Osteoblast (primary cell): ENCODE measurements around the gene GRM7. TPM values are rescaled to one million over a fixed set of nuclear protein-coding genes. Genes with fewer than 3 reads are reported as not detected.

Experiments
- DNase-seq: peaks from one replicate; pipeline ENCODE4 v3.0.0; 2011; ENCODE audit warnings: low spot score, mixed read lengths; ENCODE audit not compliant: insufficient read length; ENCODE audit errors: missing footprints
- H2AFZ ChIP-seq: 2 replicates; pipeline ENCODE4 v1.6.0; 2011; ENCODE audit warnings: mild to moderate bottlenecking, low read length
- H3K27ac ChIP-seq: 2 replicates; pipeline ENCODE4 v1.5.1; 2011; ENCODE audit warnings: mild to moderate bottlenecking, low read depth, low read length, moderate library complexity
- H3K27me3 ChIP-seq: 2 replicates; pipeline ENCODE4 v1.6.0; 2012; ENCODE audit warnings: mild to moderate bottlenecking, control low read depth, inconsistent platforms, low read length, moderate library complexity; ENCODE audit not compliant: insufficient read depth
- H3K36me3 ChIP-seq: 2 replicates; pipeline ENCODE4 v1.5.1; 2011; ENCODE audit warnings: mild to moderate bottlenecking, low read length, control low read depth, moderate library complexity; ENCODE audit not compliant: insufficient read depth
- H3K4me1 ChIP-seq: 2 replicates; pipeline ENCODE4 v1.5.1; 2011; ENCODE audit warnings: mild to moderate bottlenecking, low read length, control low read depth, moderate library complexity; ENCODE audit not compliant: insufficient read depth
- H3K4me2 ChIP-seq: 2 replicates; pipeline ENCODE4 v1.6.0; 2011; ENCODE audit warnings: mild to moderate bottlenecking, low read length; ENCODE audit not compliant: insufficient read depth
- H3K4me3 ChIP-seq: fragments of 200-600 bp; sonication (generic); 3 replicates; pipeline ENCODE4 v1.5.1; 2012; ENCODE audit warnings: mild to moderate bottlenecking, low read length, inconsistent platforms; ENCODE audit not compliant: insufficient read depth
- H3K79me2 ChIP-seq: 2 replicates; pipeline ENCODE4 v1.6.0; 2012; ENCODE audit warnings: mild to moderate bottlenecking, low read length, control low read depth, inconsistent platforms; ENCODE audit not compliant: insufficient read depth
- H3K9me3 ChIP-seq: 2 replicates; pipeline ENCODE4 v1.5.1; 2011; ENCODE audit warnings: low read depth, low read length, control low read depth
- H4K20me1 ChIP-seq: 2 replicates; pipeline ENCODE4 v1.6.0; 2012; ENCODE audit warnings: mild to moderate bottlenecking, low read length, control low read depth; ENCODE audit not compliant: insufficient read depth
- CTCF ChIP-seq: IDR thresholded peaks from 2 replicates; pipeline ENCODE4 v1.5.1; 2011; ENCODE audit warnings: mild to moderate bottlenecking, low read depth, low read length, moderate library complexity; ENCODE audit errors: extremely low read depth
- total RNA-seq: library from RNA; depleted of rRNA; stranded (reverse); fragments of >200 nt; gene quantifications from 2 replicates; pipeline ENCODE4 v1.2.3, GENCODE V29; 2012

Gene GRM7
- total RNA-seq, 1 donor: not detected

DNA sequence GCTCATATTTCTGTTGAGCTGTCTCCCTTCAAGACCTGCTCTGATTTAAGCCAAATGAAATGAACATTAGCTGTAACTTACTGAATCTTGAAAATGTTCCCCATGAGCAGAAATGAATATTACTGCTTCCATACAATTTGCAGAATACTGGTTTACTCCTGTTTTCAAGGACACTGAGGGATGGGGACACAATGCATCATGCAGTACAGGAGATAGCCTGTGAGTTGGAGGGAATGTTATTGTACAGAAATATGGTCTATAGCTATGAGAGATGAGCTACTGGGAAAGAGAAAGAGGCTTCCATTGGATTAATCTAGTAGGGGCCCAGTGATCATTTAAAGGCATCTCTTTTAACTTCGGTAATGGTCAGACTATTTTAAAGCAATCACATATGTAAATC, 798.2 kb downstream of the GRM7 start:
- H3K79me2 ChIP-seq: no peaks in the 10 kb centered on the region
- no peak overlapping the region for H2AFZ ChIP-seq
- H3K4me1 ChIP-seq: no peaks in the 10 kb centered on the region
- peaks cover 1% of the 10 kb centered on the region for H3K9me3 ChIP-seq
- DNase-seq: no peak
- H3K4me3 ChIP-seq: no peak overlapping the region
- H3K27me3 ChIP-seq: no peaks in the 10 kb centered on the region
- H4K20me1 ChIP-seq: no peaks in the 10 kb centered on the region
- no peak overlapping the region for H3K27ac ChIP-seq
- TF ChIP-seq CTCF: no peak
- H3K4me2 ChIP-seq: no peak overlapping the region
- H3K36me3 ChIP-seq: no peaks in the 10 kb centered on the region

DNA sequence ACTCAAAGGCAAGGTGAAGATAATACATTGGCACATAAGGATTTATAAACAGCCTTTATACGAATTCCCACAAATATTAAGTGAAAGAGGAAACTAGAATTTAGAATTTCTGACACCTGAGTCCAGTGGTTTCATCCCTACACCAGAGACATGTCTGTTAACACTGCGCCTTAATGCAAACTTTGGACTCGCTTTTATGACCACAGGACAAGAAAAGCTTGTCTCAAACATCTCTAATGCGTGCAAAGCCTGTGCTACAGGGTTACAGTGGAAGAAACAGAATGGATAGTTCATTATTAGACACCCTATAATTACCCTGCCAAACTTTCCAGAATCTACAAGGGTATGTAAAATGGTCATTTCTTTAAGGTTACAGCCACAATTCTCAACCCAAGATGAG, 802.9 kb downstream of the GRM7 start:
- H3K27ac ChIP-seq: no peak overlapping the region
- H3K4me2 ChIP-seq: no peak overlapping the region
- no peak overlapping the region for H2AFZ ChIP-seq
- no peaks in the 10 kb centered on the region for H4K20me1 ChIP-seq
- H3K27me3 ChIP-seq: no peaks in the 10 kb centered on the region
- H3K36me3 ChIP-seq: no peaks in the 10 kb centered on the region
- no peak for TF ChIP-seq CTCF
- no peaks in the 10 kb centered on the region for H3K4me1 ChIP-seq
- no peak for DNase-seq
- no peaks in the 10 kb centered on the region for H3K79me2 ChIP-seq
- no peak overlapping the region for H3K4me3 ChIP-seq
- peaks cover 3% of the 10 kb centered on the region for H3K9me3 ChIP-seq

GRCh38 chr3:7667774-7668173, 806.9 kb downstream of the GRM7 start:
- TF ChIP-seq CTCF: no peak
- Histone ChIP-seq H3K4me2 (no peak overlapping the region), H4K20me1 (no peaks in the 10 kb centered on the region), H3K4me3 (no peak overlapping the region), H3K9me3 (peaks cover 3% of the 10 kb centered on the region), H2AFZ (no peak overlapping the region), H3K27ac (no peak overlapping the region), H3K27me3 (no peaks in the 10 kb centered on the region), H3K36me3 (no peaks in the 10 kb centered on the region), H3K4me1 (no peaks in the 10 kb centered on the region), H3K79me2 (no peaks in the 10 kb centered on the region)
- no peak for DNase-seq

DNA sequence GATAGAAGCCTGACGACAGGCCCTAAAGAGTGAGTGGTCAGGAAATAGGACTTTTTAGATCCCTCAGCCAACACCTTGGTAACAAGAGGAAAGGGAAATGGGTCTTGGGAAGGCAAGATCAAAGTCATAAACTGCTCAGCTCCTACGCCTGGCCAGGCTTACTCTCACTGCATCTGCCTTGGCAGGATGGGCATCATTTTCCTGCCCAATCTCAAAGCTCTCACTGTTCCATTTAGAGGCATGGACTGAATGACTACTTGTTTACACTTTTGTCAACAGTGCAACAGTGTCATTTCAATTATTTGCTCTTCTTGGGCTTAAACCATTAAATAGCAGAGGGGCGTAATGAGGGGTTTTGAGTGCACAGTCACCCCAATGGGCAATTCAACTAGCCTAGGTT, 808.7 kb downstream of the GRM7 start:
- TF ChIP-seq CTCF: no peak
- no peak for DNase-seq
- Histone ChIP-seq H3K4me3 (no peak overlapping the region), H3K4me2 (no peak overlapping the region), H3K79me2 (no peaks in the 10 kb centered on the region), H3K36me3 (no peaks in the 10 kb centered on the region), H3K9me3 (peaks cover 3% of the 10 kb centered on the region), H4K20me1 (no peaks in the 10 kb centered on the region), H3K4me1 (no peaks in the 10 kb centered on the region), H2AFZ (no peak overlapping the region), H3K27me3 (no peaks in the 10 kb centered on the region), H3K27ac (no peak overlapping the region)
